ENCODE results near the gene LLGL1. TPM values are rescaled to one million over a fixed set of nuclear protein-coding genes. Genes with fewer than 3 reads are reported as not detected.
A peak's percentile ranks its signal among the peaks of the same experiment; 100 is the strongest.

Gene LLGL1
- total and polyA plus RNA-seq, 2 donors (not counting 3 experiments of a cell fraction or from before 2014, with no cell fraction given): 34.9 to 47.1 TPM

- Histone ChIP-seq H3K79me2 (ENCODE audit: control insufficient read depth, insufficient read depth, low read length) (peaks cover 77% of the 10 kb centered on the region), H3K27ac (ENCODE audit: insufficient read depth, low read depth, low read length) (no peak overlapping the region), H3K9me1 (replicated peaks; ENCODE audit: control insufficient read depth, extremely low read depth, insufficient read depth, low read length) (no peaks in the 10 kb centered on the region), H3K4me3 (replicated peaks in 1 of 3; ENCODE audit: insufficient read depth in 1 of 3, low read depth in 1 of 3, low read length in 3 of 3) (no peak overlapping the region), H4K20me1 (replicated peaks; ENCODE audit: control insufficient read depth, extremely low read depth, insufficient read depth, low read length) (no peaks in the 10 kb centered on the region), H3K9ac (replicated peaks; ENCODE audit: extremely low read depth, insufficient read depth, low read length) (no peak overlapping the region), H3K9me3 (replicated peaks; ENCODE audit: control insufficient read depth, insufficient read depth, low read length) (no peaks in the 10 kb centered on the region), H3K4me1 (ENCODE audit: control insufficient read depth, extremely low read depth, insufficient read depth, low read length) (peaks cover 8% of the 10 kb centered on the region), H3K36me3 (ENCODE audit: control insufficient read depth in 2 of 2, extremely low read depth in 1 of 2, insufficient read depth in 2 of 2, low read length in 2 of 2) (peaks cover 19 to 31% of the 10 kb centered on the region in 2 experiments), H2AFZ (ENCODE audit: low read depth, low read length) (no peak overlapping the region), H3K27me3 (ENCODE audit: control insufficient read depth in 2 of 2, insufficient read depth in 2 of 2, low read length in 2 of 2) (no peaks in the 10 kb centered on the region), H3K4me2 (ENCODE audit: insufficient read depth, low read length) (no peak overlapping the region)
- ChIA-PET POLR2A (no interaction called here), CTCF (interaction anchor here (1.8 to 2.2 kb wide), 2 partner anchors 18 to 58 kb away, joined by 8 read pairs; no protein-coding TSS in a partner anchor)
- no peak for DNase-seq (ENCODE audit: low read depth, low spot score)
- intact Hi-C loops (cut with micrococcal nuclease) (no loop called here), dilution Hi-C loops (cut with MboI; ENCODE audit: extremely low pct_ligation_motif_present, low sequenced_read_pairs) (no loop called here)
- peak; percentile 15 for FAIRE-seq
- no peak for TF ChIP-seq MAX (IDR thresholded peaks at IDR 0.05; ENCODE audit: insufficient read depth, insufficient read length)
- no peak for TF ChIP-seq POLR2AphosphoS5 (IDR thresholded peaks at IDR 0.05; ENCODE audit: insufficient read depth, low read depth, low read length)
- TF ChIP-seq, protein P1, sequence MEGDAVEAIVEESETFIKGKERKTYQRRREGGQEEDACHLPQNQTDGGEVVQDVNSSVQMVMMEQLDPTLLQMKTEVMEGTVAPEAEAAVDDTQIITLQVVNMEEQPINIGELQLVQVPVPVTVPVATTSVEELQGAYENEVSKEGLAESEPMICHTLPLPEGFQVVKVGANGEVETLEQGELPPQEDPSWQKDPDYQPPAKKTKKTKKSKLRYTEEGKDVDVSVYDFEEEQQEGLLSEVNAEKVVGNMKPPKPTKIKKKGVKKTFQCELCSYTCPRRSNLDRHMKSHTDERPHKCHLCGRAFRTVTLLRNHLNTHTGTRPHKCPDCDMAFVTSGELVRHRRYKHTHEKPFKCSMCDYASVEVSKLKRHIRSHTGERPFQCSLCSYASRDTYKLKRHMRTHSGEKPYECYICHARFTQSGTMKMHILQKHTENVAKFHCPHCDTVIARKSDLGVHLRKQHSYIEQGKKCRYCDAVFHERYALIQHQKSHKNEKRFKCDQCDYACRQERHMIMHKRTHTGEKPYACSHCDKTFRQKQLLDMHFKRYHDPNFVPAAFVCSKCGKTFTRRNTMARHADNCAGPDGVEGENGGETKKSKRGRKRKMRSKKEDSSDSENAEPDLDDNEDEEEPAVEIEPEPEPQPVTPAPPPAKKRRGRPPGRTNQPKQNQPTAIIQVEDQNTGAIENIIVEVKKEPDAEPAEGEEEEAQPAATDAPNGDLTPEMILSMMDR (IDR thresholded peaks at IDR 0.05; ENCODE audit: extremely low read depth in 1 of 2, insufficient read depth in 1 of 2, low read depth in 1 of 2, low read length in 2 of 2): no peak
- no peak for TF ChIP-seq POLR2A (IDR thresholded peaks at IDR 0.05; ENCODE audit: low read depth, low read length)
- TF ChIP-seq EZH2 (IDR thresholded peaks at IDR 0.05; ENCODE audit: borderline replicate concordance, low read depth, low read length, severe bottlenecking): no peak
- TF ChIP-seq FOS (IDR thresholded peaks at IDR 0.05; ENCODE audit: borderline replicate concordance, insufficient read depth, low read length): no peak
- no peak for TF ChIP-seq MYC (IDR thresholded peaks at IDR 0.05; ENCODE audit: low read depth, low read length)
- TF ChIP-seq JUN (IDR thresholded peaks at IDR 0.05; ENCODE audit: borderline replicate concordance, insufficient read depth, insufficient read length, low read depth): no peak
- TF ChIP-seq GATA2 (IDR thresholded peaks at IDR 0.05; ENCODE audit: insufficient read depth, insufficient read length, low read depth, low read length): no peak
- BruUV-seq (replicated peaks): no TSS peak
Observed at GRCh38 chr17:18198530-18198929, 26.9 kb upstream of the LLGL1 start.
